Activated naive CD4-positive, alpha-beta T cell treated with anti-CD3 and anti-CD28 coated beads for 36 hours (primary cell): ENCODE results near the gene FFAR2. TPM values are rescaled to one million over a fixed set of nuclear protein-coding genes. Genes with fewer than 3 reads are reported as not detected.
"Not testable (repeated sequence)": the region's sequence is repeated elsewhere in the genome, so short reads cannot be mapped to it uniquely, and the experiment has no call there.

ENCODE experiments used
- CTCF ChIA-PET: fragments of 350-600 bp; sonication (Branson Sonifier 250); formaldehyde crosslinking; loops from one replicate; lab custom pipeline; 2021; ENCODE audit warnings: antibody characterized with exemption; lab: Charles Lee
- DNase-seq: peaks from one replicate; pipeline ENCODE4 v3.0.0-alpha.2; 2020
- H3K27ac Mint-ChIP-seq: one replicate; pipeline ENCODE4 v1.8.0; 2021; ENCODE audit warnings: mild to moderate bottlenecking, mixed read lengths
- H3K27me3 Mint-ChIP-seq: one replicate; pipeline ENCODE4 v1.8.0; 2021; ENCODE audit warnings: low read depth, mixed read lengths
- H3K36me3 Mint-ChIP-seq: one replicate; pipeline ENCODE4 v1.8.0; 2021; ENCODE audit warnings: low read depth, mixed read lengths
- H3K4me1 Mint-ChIP-seq: one replicate; pipeline ENCODE4 v1.8.0; 2021; ENCODE audit warnings: low read depth, mixed read lengths
- H3K4me3 Mint-ChIP-seq: one replicate; pipeline ENCODE4 v1.8.0; 2021; ENCODE audit warnings: mild to moderate bottlenecking, moderate library complexity, mixed read lengths
- H3K9me3 Mint-ChIP-seq: one replicate; pipeline ENCODE4 v1.8.0; 2021; ENCODE audit warnings: mixed read lengths
- intact Hi-C: fragments of 100-400 bp; cut with micrococcal nuclease; formaldehyde crosslinking; loops from one replicate; pipeline ENCODE4 v1.15.1; 2023
- total RNA-seq, 2 experiments: library from RNA; stranded (reverse); gene quantifications; one replicate each; pipeline ENCODE4 v1.2.3, GENCODE V29; 2021

The FFAR2 gene
- total RNA-seq, 2 experiments from 2014 or later: not detected

DNA sequence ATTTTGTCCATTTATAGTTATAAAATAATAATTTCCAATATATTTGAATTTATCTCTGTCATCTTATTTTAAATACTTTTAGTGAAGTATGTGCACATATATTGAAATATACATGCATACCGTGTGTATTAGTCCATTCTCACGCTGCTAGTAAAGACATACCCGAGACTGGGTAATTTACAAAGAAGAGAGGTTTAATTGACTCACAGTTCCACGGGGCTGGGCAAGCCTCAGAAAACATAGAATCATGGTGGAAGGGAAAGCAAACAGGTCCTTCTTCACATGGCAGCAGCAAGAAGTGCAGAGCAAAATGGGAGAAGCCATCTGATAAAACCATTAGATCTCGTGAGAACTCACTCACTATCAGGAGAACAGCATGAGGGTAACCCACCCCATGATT, 37.6 kb upstream of the FFAR2 start:
- Mint-ChIP-seq H3K36me3 (no peaks in the 10 kb centered on the region), H3K4me3 (no peak overlapping the region), H3K27ac (no peak overlapping the region), H3K9me3 (no peaks in the 10 kb centered on the region), H3K27me3 (no peaks in the 10 kb centered on the region), H3K4me1 (no peaks in the 10 kb centered on the region)
- intact Hi-C loops: no loop called here
- CTCF ChIA-PET: no interaction called here
- DNase-seq: no peak

DNA sequence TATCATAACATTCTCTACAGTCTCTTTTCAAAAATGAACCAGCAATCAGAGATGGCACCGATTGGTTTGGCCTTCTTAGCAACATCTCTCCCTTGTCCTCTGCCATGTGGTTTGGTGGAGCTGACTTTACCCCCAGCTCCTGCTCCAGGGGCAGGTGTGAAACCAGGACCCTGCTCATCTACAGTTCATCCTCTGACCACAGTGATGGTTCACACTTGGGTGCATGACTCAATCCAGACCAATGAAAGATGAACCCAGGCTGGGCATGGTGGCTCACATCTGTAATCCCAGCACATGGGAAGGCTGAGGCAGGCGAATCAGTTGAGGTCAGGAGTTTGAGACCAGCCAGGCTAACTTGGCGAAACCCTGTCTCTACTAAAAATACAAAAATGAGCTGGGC, 33.6 kb upstream of the FFAR2 start:
- Mint-ChIP-seq H3K27ac (no peak overlapping the region), H3K4me3 (no peak overlapping the region), H3K4me1 (no peaks in the 10 kb centered on the region), H3K36me3 (no peaks in the 10 kb centered on the region), H3K27me3 (no peaks in the 10 kb centered on the region), H3K9me3 (no peaks in the 10 kb centered on the region)
- intact Hi-C loops: no loop called here
- no peak for DNase-seq
- CTCF ChIA-PET: no interaction called here

DNA sequence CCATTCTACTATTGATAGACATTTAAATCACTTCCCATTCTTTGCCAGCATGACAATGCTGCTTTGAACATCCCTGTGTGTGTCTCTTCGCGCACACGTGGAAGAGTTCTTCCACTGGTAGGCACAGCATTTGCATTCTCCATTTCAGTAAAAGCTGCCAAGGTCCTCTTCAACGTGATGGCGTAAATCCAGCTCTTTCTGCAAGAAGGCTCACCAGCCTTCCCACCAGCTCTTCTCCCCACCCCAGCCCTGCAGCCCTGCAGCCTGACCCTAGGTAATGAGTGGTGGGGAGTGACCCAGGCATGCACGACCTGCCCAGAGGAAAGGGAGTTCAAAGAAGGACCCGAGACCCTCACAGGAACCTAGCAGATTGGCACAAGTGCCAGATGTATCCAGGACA, 31.7 kb upstream of the FFAR2 start:
- CTCF ChIA-PET: no interaction called here
- no peaks in the 10 kb centered on the region for H3K9me3 Mint-ChIP-seq
- intact Hi-C loops: no loop called here
- no peaks in the 10 kb centered on the region for H3K27me3 Mint-ChIP-seq
- DNase-seq: no peak
- H3K4me3 Mint-ChIP-seq: no peak overlapping the region
- H3K4me1 Mint-ChIP-seq: no peaks in the 10 kb centered on the region
- no peaks in the 10 kb centered on the region for H3K36me3 Mint-ChIP-seq
- no peak overlapping the region for H3K27ac Mint-ChIP-seq

DNA sequence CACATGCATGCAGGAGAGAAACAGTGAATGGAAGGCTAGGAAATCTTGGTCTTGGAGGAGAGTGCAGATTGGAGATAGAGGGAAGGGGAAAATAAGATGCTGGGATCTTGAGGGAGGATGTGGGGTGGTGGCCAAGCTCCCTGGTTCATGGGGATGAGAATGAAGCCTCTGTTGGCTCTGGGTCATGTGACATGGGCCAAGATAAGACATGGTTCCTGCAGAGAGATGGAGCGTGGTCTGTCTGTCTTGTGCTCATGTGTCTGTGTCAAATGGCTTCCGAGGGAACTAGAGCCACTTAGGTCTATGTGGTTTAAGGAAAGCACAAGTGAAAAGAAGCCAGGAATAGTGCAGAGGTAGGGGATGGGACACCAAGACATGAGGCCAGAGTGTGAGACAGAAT, 30.8 kb upstream of the FFAR2 start:
- no peaks in the 10 kb centered on the region for H3K36me3 Mint-ChIP-seq
- no peak overlapping the region for H3K27ac Mint-ChIP-seq
- H3K4me3 Mint-ChIP-seq: no peak overlapping the region
- DNase-seq: no peak
- CTCF ChIA-PET: interaction anchor here (0.6 kb wide), 1 partner anchor 57 kb away, joined by 4 read pairs; no protein-coding TSS in a partner anchor
- H3K9me3 Mint-ChIP-seq: no peaks in the 10 kb centered on the region
- intact Hi-C loops: no loop called here
- H3K4me1 Mint-ChIP-seq: no peaks in the 10 kb centered on the region
- H3K27me3 Mint-ChIP-seq: no peaks in the 10 kb centered on the region

DNA sequence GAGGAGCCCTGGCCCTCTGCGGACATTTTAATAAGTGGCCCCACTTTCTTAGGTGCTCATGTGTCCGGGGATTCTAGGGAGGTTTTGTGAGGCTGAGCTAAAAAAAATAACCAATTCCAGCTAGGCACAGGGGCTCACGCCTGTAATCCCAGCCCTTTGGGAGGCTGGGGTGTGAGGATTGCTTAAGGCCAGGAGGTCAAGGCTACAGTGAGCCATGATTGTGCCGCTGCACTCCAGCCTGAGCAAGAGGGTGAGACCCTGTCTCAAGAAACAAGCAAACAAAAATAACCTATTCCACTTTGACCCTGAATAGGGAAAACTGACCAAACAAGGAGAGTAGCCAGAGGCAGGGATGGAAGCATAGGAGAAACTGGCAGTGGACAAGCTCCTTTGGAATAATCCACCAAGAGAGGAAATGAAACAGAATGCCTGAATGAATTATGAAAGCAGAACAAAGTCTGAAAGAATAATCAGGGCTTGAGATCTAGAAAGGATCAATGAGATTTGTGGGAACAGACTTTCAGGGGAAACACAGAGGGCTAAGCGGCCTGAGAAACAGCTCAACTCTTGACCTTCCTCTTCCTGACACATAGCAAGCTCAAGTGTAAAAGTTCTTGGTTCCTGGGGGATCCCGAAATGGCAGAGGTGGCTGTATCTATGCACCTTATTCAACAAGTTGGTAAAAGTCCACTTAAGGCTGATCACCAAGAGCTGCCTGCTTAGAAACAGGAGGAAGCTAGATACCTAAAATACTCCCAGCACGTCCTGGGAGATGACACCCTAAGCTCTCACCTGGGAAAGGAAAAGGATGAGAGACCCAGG, 30.1 kb upstream of the FFAR2 start:
- Mint-ChIP-seq H3K27me3 (no peaks in the 10 kb centered on the region), H3K36me3 (no peaks in the 10 kb centered on the region), H3K9me3 (no peaks in the 10 kb centered on the region), H3K27ac (no peak overlapping the region), H3K4me1 (no peaks in the 10 kb centered on the region), H3K4me3 (no peak overlapping the region)
- no peak for DNase-seq
- CTCF ChIA-PET: interaction anchor here (1.0 to 1.1 kb wide), 2 partner anchors 12 to 77 kb away, joined by 3 read pairs; no protein-coding TSS in a partner anchor
- intact Hi-C loops: no loop called here

DNA sequence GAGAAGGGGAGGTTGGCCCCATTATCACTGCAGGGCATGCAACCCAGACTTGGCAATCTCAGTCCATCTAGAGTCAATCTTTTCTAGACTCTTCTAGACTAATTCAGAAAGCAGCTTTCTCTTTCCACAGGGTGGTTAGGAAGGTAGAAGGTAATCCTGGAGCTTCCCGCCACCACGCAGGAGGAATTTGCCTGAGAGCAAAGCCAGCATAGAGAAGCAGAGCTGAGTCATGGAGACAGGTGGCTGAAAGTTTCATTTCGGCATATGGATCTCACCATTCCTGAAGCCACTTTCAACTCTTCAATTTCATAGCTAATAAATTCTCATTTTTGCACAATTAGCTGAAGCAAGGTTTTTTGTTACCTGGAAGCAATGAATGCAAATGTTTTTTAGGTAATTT, 29.0 kb upstream of the FFAR2 start:
- intact Hi-C loops: no loop called here
- CTCF ChIA-PET: interaction anchor here (1.1 kb wide), 1 partner anchor 11 kb away, joined by 3 read pairs; no protein-coding TSS in a partner anchor
- Mint-ChIP-seq H3K36me3 (no peaks in the 10 kb centered on the region), H3K4me1 (no peaks in the 10 kb centered on the region), H3K4me3 (no peak overlapping the region), H3K9me3 (no peaks in the 10 kb centered on the region), H3K27me3 (no peaks in the 10 kb centered on the region), H3K27ac (no peak overlapping the region)
- no peak for DNase-seq

DNA sequence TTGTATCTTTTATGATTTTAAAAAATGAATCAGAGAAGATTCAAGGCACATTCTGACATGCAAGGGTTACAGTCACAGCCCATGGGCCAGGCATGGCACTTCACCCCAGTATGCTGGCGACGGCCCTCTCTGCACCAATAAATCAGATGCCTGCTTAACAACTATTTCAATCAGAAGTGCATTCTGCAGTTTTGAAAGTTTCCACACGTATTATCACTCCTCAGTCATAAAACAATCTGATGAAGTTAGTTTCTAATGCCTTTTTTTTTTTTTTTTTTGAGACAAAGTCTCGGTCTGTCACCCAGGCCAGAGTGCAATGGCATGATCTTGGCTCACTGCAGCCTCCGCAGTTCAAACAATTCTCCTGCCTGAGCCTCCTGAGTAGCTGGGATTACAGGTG, 28.3 kb upstream of the FFAR2 start:
- DNase-seq: no peak
- Mint-ChIP-seq H3K9me3 (no peaks in the 10 kb centered on the region), H3K4me3 (no peak overlapping the region), H3K27ac (no peak overlapping the region), H3K27me3 (no peaks in the 10 kb centered on the region), H3K4me1 (no peaks in the 10 kb centered on the region), H3K36me3 (no peaks in the 10 kb centered on the region)
- intact Hi-C loops: loop anchor here (1.0 kb wide), 2 partner anchors 48 to 75 kb away; no protein-coding TSS in a partner anchor
- CTCF ChIA-PET: interaction anchor here (1.2 kb wide), 1 partner anchor 48 kb away, joined by 4 read pairs; no protein-coding TSS in a partner anchor

DNA sequence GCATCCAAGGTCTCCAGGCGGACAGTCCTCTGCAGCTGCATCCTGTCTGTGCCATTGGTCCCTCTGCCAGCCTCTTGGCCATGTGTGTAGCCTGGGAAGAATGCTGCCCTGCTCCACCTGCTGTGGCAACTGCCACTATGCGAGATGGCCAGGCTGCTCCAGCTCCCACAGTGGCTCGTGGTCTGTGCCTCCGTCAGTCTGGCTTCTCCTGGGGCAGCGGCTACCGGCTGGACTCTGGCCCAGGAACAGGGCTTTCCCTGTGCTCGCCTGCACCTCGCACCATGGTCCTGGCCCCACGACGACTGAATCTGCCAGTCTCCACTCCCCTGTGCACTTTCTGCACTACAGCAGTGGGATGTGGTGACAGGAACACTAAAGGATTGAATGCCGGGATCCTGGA, 26.7 kb upstream of the FFAR2 start:
- no peak for DNase-seq
- intact Hi-C loops: no loop called here
- H3K36me3 Mint-ChIP-seq: no peaks in the 10 kb centered on the region
- CTCF ChIA-PET: no interaction called here
- H3K4me1 Mint-ChIP-seq: no peaks in the 10 kb centered on the region
- H3K27ac Mint-ChIP-seq: no peak overlapping the region
- no peak overlapping the region for H3K4me3 Mint-ChIP-seq
- H3K9me3 Mint-ChIP-seq: no peaks in the 10 kb centered on the region
- H3K27me3 Mint-ChIP-seq: no peaks in the 10 kb centered on the region

DNA sequence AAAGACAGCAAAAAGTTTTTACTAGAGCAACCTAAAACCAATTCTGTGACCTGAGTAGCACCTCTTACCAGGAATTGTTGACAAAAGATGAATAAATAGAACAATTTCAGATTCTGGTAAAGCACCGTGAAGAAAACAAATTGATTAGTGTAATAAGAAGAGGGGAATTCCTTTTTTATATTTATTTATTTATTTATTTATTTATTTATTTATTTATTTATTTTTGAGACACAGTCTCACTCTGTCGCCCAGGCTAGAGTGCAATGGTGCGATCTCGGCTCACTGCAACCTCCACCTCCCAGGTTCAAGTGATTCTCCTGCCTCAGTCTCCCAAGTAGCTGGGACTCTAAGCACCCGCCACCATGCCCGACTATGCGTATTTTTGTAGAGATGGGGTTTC, 24.7 kb upstream of the FFAR2 start:
- H3K4me1 Mint-ChIP-seq, H3K4me3 Mint-ChIP-seq, H3K36me3 Mint-ChIP-seq, H3K9me3 Mint-ChIP-seq, intact Hi-C loops, H3K27me3 Mint-ChIP-seq, H3K27ac Mint-ChIP-seq, DNase-seq: not testable (repeated sequence)
- CTCF ChIA-PET: interaction anchor here (1.3 kb wide), 1 partner anchor 72 kb away, joined by 3 read pairs; no protein-coding TSS in a partner anchor

DNA sequence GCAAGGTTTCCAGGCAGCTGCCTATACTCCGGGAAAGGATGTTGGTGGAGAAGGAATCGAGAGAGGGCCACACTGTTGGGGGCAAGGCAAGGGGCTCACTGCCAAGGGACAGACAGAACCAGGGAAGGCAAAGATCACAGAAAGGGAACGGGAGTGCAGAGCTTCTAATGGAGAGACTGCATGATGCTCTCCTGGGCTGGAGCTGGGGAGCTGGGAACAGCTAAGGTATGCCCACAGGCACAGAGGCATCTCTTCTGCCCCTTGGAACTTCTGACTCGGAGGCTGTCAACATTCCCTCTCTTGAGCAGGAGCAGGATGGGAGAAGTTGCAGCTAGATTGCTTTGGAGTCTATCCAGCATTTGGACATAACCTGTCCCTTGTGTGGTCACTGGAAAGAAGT, 22.4 kb upstream of the FFAR2 start:
- peaks cover 2% of the 10 kb centered on the region for H3K4me1 Mint-ChIP-seq
- H3K27ac Mint-ChIP-seq: no peak overlapping the region
- H3K27me3 Mint-ChIP-seq: no peaks in the 10 kb centered on the region
- no peaks in the 10 kb centered on the region for H3K36me3 Mint-ChIP-seq
- H3K4me3 Mint-ChIP-seq: no peak overlapping the region
- intact Hi-C loops: no loop called here
- H3K9me3 Mint-ChIP-seq: peaks cover 2% of the 10 kb centered on the region
- DNase-seq: no peak
- CTCF ChIA-PET: interaction anchor here (1.0 kb wide), 1 partner anchor 70 kb away, joined by 3 read pairs; no protein-coding TSS in a partner anchor

DNA sequence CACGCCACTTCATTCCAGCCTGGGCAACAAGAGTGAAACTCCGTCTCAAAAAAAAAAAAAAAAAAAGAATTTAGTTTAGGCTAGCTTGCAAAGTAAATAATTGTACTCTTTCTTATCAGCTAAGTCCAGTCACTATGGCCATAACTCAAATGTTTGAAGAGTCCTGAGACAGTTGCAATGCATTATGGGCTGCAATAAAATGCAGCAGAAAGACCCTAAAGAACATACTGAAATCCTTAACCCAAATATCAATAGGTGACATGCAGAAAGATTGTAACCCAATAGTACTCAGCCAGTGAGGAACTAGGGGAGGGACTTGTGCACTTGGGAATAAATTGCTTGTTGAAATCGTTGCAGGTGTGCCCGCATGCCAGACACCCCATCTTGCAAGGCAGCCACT, 20.9 kb upstream of the FFAR2 start:
- H3K36me3 Mint-ChIP-seq: peaks cover 3% of the 10 kb centered on the region

DNA sequence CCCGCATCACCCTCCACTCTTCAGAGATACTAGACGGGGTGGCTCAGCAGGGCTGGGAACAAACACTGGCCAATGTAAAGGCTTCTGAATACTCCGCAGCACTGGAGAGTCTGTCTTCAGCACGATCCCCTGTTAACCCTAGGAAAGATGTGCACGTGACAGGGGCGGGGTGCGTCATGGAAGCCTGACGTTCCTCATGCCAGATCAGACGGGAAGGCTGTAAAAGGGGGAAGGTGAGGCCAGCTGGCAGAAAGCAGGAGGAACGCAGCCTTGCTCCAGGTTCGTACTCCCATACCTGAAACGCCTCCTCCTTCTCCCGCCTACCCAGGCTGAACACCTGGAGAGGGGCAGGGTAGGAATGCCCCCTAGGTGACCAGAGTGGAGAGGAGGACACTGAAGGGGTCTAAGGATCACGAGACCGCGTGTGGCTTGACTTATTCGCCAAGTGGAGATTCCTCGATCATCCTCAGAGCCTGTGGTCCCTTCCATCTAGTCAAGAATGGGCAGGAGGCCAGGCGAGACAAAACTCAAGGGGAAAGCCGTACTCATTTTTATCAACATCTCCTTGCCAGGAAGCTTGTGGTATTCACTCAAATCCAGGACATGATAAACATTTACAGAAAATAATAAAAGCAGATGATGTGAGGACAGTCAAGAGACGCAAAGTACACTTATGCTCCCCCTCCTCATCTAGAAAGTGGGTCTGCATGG, 18.2 kb upstream of the FFAR2 start:
- H3K9me3 Mint-ChIP-seq: peaks cover 12% of the 10 kb centered on the region
- CTCF ChIA-PET: interaction anchor here (1.1 to 1.4 kb wide), 3 partner anchors 11 to 38 kb away, joined by 3 to 6 read pairs (median 3); no protein-coding TSS in a partner anchor

More for the DNA sequence above, 20.9 kb upstream of the FFAR2 start:
- Mint-ChIP-seq H3K4me3 (no peak overlapping the region), H3K9me3 (peaks cover 12% of the 10 kb centered on the region), H3K27me3 (no peaks in the 10 kb centered on the region), H3K4me1 (peaks cover 6% of the 10 kb centered on the region), H3K27ac (no peak overlapping the region)
- no peak for DNase-seq
- intact Hi-C loops: no loop called here
- CTCF ChIA-PET: no interaction called here

More for the DNA sequence above, 18.2 kb upstream of the FFAR2 start:
- H3K27me3 Mint-ChIP-seq: peaks cover 2% of the 10 kb centered on the region
- peaks cover 3% of the 10 kb centered on the region for H3K36me3 Mint-ChIP-seq
- peaks cover 6% of the 10 kb centered on the region for H3K4me1 Mint-ChIP-seq
- H3K4me3 Mint-ChIP-seq: no peak overlapping the region
- DNase-seq: no peak
- H3K27ac Mint-ChIP-seq: no peak overlapping the region
- intact Hi-C loops: no loop called here
